T1000 (cell line): Measurements from ENCODE around the gene ZFP57.

ENCODE experiments used
- DNase-seq: peaks from one replicate; lab custom pipeline; 2025; ENCODE audit warnings: mixed read lengths; lab: John Stamatoyannopoulos, UW

ZFP57 gene

GRCh38 chr6:29625337-29625930, 55.5 kb downstream of the ZFP57 start:
- no peak for DNase-seq

- no peak for DNase-seq
Observed at GRCh38 chr6:29624520-29624961, 56.4 kb downstream of the ZFP57 start.
